ENCODE data around the gene GPR161.

The GPR161 gene

DNA sequence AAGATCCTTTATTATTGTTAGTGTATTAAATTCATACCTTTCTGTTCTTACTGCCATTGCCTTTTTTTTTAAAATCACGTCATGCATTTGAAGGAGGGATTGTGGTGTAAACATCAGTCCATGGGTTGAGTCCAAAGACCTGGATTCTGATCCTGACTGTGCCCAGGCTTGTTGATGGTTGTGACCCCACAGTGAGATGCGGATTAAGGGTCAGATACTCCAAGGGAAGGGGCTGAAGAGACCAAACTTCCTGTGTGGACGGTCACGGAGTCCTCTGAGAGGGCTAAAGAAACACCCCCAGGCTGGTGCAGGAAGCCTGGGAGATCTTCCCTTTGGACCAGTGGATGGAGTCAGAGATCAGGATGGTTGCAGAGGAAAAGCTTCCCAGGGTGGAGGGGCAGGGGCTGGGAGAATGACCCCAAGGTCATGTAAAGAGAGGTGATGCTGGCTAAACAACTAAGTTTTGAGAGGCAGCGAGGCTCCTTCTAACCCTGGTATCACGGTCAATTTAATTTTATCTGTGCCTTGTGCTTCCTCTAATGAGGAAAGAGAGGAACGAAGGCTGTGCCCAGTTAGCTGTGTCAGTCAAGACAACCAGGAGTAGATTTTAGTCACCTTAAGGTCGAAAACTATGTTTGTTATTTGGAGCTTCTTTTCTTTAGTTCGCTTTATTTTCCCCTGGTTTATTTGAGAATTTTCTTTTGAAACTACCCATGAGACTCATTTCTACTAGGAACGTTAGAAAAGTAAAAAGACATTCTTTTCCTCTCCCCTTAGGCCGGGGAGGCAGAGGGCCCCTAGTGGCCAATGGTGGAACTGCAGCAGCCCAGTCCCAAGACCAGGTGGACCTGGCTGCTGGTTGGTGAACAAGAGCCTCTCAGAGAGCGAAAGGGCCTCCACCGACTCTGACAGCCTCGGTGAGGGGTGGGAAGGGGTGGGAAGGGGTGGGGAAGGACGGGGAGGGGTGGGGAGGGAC, 8.7 kb upstream of the GPR161 start:
- Histone ChIP-seq H3K36me3 (ENCODE audit: insufficient read depth, low read depth, low read length) (no peaks in the 10 kb centered on the region), H3K27me3 (ENCODE audit: insufficient read depth, low read length) (no peaks in the 10 kb centered on the region), H3K27ac (ENCODE audit: low read length) (no peak overlapping the region), H3K4me3 (ENCODE audit: low read length) (no peak overlapping the region), H3K9me3 (ENCODE audit: insufficient read depth, low read depth, low read length) (no peaks in the 10 kb centered on the region), H3K9ac (ENCODE audit: low read depth, low read length) (no peak overlapping the region), H3K4me1 (ENCODE audit: insufficient read depth, low read length) (no peaks in the 10 kb centered on the region; the same call in 1 of the 2 replicates)

- H3K4me3 ChIP-seq (ENCODE audit: low read length) = no peak overlapping the region
- no peak overlapping the region for H3K27ac ChIP-seq (ENCODE audit: low read length)
- H3K27me3 ChIP-seq (ENCODE audit: insufficient read depth, low read length) = peaks cover 29% of the 10 kb centered on the region
- H3K4me1 ChIP-seq (ENCODE audit: insufficient read depth, low read length) = no peaks in the 10 kb centered on the region; the same call in 1 of the 2 replicates
- no peaks in the 10 kb centered on the region for H3K36me3 ChIP-seq (ENCODE audit: insufficient read depth, low read depth, low read length)
- H3K9me3 ChIP-seq (ENCODE audit: insufficient read depth, low read depth, low read length) = no peaks in the 10 kb centered on the region
- no peak overlapping the region for H3K9ac ChIP-seq (ENCODE audit: low read depth, low read length)
Observed at GRCh38 chr1:168141871-168142385, 5.2 kb upstream of the GPR161 start.

GRCh38 chr1:168139070-168139469, 2.3 kb upstream of the GPR161 start:
- no peak overlapping the region for H3K4me3 ChIP-seq (ENCODE audit: low read length)
- no peak overlapping the region for H3K9ac ChIP-seq (ENCODE audit: low read depth, low read length)
- no peak overlapping the region for H3K27ac ChIP-seq (ENCODE audit: low read length)
- H3K4me1 ChIP-seq (ENCODE audit: insufficient read depth, low read length) = peaks cover 7% of the 10 kb centered on the region
- peaks cover 46% of the 10 kb centered on the region for H3K27me3 ChIP-seq (ENCODE audit: insufficient read depth, low read length)
- H3K9me3 ChIP-seq (ENCODE audit: insufficient read depth, low read depth, low read length) = no peaks in the 10 kb centered on the region
- no peaks in the 10 kb centered on the region for H3K36me3 ChIP-seq (ENCODE audit: insufficient read depth, low read depth, low read length)

- no peaks in the 10 kb centered on the region for H3K9me3 ChIP-seq (ENCODE audit: insufficient read depth, low read depth, low read length)
- no peak overlapping the region for H3K9ac ChIP-seq (ENCODE audit: low read depth, low read length)
- H3K27me3 ChIP-seq (ENCODE audit: insufficient read depth, low read length) = peaks cover 46% of the 10 kb centered on the region
- no peaks in the 10 kb centered on the region for H3K36me3 ChIP-seq (ENCODE audit: insufficient read depth, low read depth, low read length)
- peaks cover 7% of the 10 kb centered on the region for H3K4me1 ChIP-seq (ENCODE audit: insufficient read depth, low read length)
- H3K27ac ChIP-seq (ENCODE audit: low read length) = no peak overlapping the region
- H3K4me3 ChIP-seq (ENCODE audit: low read length) = no peak overlapping the region; the same call in 1 of the 2 replicates
Observed at GRCh38 chr1:168138134-168138533, 1.4 kb upstream of the GPR161 start.

- Histone ChIP-seq H3K9me3 (ENCODE audit: insufficient read depth, low read depth, low read length) (no peaks in the 10 kb centered on the region), H3K27me3 (ENCODE audit: insufficient read depth, low read length) (peaks cover 46% of the 10 kb centered on the region), H3K36me3 (ENCODE audit: insufficient read depth, low read depth, low read length) (no peaks in the 10 kb centered on the region), H3K4me1 (ENCODE audit: insufficient read depth, low read length) (peaks cover 7% of the 10 kb centered on the region), H3K27ac (ENCODE audit: low read length) (no peak overlapping the region), H3K9ac (ENCODE audit: low read depth, low read length) (peak overlapping the region; percentile 87; the same call in 1 of the 2 replicates), H3K4me3 (ENCODE audit: low read length) (peak overlapping the region; percentile 93)
Observed at GRCh38 chr1:168137515-168137821, 738 bp upstream of the GPR161 start.

GRCh38 chr1:168135921-168136708, 615 bp downstream of the GPR161 start:
- Histone ChIP-seq H3K27ac (ENCODE audit: low read length) (no peak overlapping the region), H3K36me3 (ENCODE audit: insufficient read depth, low read depth, low read length) (no peaks in the 10 kb centered on the region), H3K9ac (ENCODE audit: low read depth, low read length) (peak overlapping the region; percentile 76; the same call in 1 of the 2 replicates), H3K4me1 (ENCODE audit: insufficient read depth, low read length) (peaks cover 7% of the 10 kb centered on the region), H3K27me3 (ENCODE audit: insufficient read depth, low read length) (peaks cover 46% of the 10 kb centered on the region), H3K4me3 (ENCODE audit: low read length) (peak overlapping the region; percentile 94), H3K9me3 (ENCODE audit: insufficient read depth, low read depth, low read length) (no peaks in the 10 kb centered on the region)

GRCh38 chr1:168135116-168135920, 1.4 kb downstream of the GPR161 start:
- Histone ChIP-seq H3K4me1 (ENCODE audit: insufficient read depth, low read length) (peaks cover 7% of the 10 kb centered on the region), H3K27me3 (ENCODE audit: insufficient read depth, low read length) (peaks cover 46% of the 10 kb centered on the region), H3K9ac (ENCODE audit: low read depth, low read length) (peak overlapping the region; percentile 76; the same call in 1 of the 2 replicates), H3K36me3 (ENCODE audit: insufficient read depth, low read depth, low read length) (no peaks in the 10 kb centered on the region), H3K9me3 (ENCODE audit: insufficient read depth, low read depth, low read length) (no peaks in the 10 kb centered on the region), H3K27ac (ENCODE audit: low read length) (no peak overlapping the region), H3K4me3 (ENCODE audit: low read length) (peak overlapping the region; percentile 94)

GRCh38 chr1:168134642-168135041, 2.1 kb downstream of the GPR161 start:
- Histone ChIP-seq H3K4me3 (ENCODE audit: low read length) (peak overlapping the region; percentile 94; the same call in 1 of the 2 replicates), H3K27me3 (ENCODE audit: insufficient read depth, low read length) (peaks cover 44% of the 10 kb centered on the region), H3K9ac (ENCODE audit: low read depth, low read length) (no peak overlapping the region), H3K4me1 (ENCODE audit: insufficient read depth, low read length) (peaks cover 7% of the 10 kb centered on the region), H3K9me3 (ENCODE audit: insufficient read depth, low read depth, low read length) (no peaks in the 10 kb centered on the region), H3K27ac (ENCODE audit: low read length) (no peak overlapping the region), H3K36me3 (ENCODE audit: insufficient read depth, low read depth, low read length) (no peaks in the 10 kb centered on the region)

DNA sequence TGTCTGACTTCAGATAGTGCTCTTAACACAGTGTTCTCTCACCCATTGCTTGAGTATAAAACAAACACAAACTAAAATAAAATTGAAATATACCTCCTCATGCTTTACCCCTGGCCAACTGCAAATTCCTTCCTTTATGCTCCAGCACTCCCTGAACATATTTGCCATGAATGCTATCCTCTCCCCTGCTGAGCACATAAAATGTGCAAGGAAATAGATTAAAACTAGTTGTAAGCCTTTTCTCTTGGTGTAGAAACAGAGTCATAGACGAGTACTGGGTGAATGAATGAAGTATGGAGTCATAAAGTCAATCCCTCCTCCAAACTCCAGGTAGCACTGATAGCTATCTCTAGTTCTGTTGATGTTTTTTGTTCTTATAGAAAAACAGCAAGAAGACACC, 2.6 kb downstream of the GPR161 start:
- Histone ChIP-seq H3K4me3 (ENCODE audit: low read length) (no peak overlapping the region), H3K36me3 (ENCODE audit: insufficient read depth, low read depth, low read length) (no peaks in the 10 kb centered on the region), H3K27ac (ENCODE audit: low read length) (no peak overlapping the region), H3K4me1 (ENCODE audit: insufficient read depth, low read length) (peaks cover 7% of the 10 kb centered on the region), H3K27me3 (ENCODE audit: insufficient read depth, low read length) (peaks cover 39% of the 10 kb centered on the region), H3K9ac (ENCODE audit: low read depth, low read length) (no peak overlapping the region), H3K9me3 (ENCODE audit: insufficient read depth, low read depth, low read length) (no peaks in the 10 kb centered on the region)

DNA sequence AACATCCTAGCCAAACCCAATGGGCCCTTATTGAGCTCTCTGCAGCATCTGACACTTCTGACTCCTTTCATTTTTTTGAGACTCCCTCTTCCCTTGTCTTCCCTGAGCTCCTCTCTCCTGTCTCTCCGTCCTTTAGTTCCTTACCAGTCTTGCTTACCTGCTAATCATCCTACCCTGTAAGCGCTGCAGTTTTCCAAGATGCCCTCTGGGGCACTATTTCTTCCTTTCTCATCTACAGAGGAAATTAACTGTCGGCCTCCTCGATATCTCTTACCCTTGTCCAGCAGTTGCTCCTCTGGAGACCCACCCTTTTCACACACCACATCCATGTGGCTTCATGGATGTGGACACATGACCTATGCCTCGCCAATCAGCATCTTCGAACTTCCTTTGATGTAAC, 6.8 kb downstream of the GPR161 start:
- H3K4me3 ChIP-seq (ENCODE audit: low read length) = no peak overlapping the region
- no peaks in the 10 kb centered on the region for H3K9me3 ChIP-seq (ENCODE audit: insufficient read depth, low read depth, low read length)
- H3K27me3 ChIP-seq (ENCODE audit: insufficient read depth, low read length) = peaks cover 5% of the 10 kb centered on the region
- H3K36me3 ChIP-seq (ENCODE audit: insufficient read depth, low read depth, low read length) = peaks cover 6% of the 10 kb centered on the region; the same call in 1 of the 2 replicates
- H3K27ac ChIP-seq (ENCODE audit: low read length) = no peak overlapping the region
- H3K4me1 ChIP-seq (ENCODE audit: insufficient read depth, low read length) = no peaks in the 10 kb centered on the region; the same call in 1 of the 2 replicates
- H3K9ac ChIP-seq (ENCODE audit: low read depth, low read length) = no peak overlapping the region

DNA sequence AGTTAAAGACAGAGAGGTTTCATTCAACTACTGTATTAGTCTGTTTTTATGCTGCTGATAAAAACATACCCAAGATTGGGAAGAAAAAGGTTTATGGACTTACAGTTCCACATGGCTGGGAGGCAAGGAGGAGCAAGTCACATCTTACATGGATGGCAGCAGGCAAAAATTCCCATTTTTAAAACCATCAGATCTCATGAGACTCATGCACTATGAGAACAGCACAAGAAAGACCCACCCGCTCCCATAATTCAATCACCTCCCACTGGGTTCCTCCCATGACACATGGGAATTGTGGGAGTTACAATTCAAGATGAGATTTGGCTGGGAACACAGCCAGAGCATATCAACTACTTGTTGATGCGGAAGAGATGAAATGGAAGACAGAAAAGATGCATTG, 9.2 kb downstream of the GPR161 start:
- Histone ChIP-seq H3K36me3 (ENCODE audit: insufficient read depth, low read depth, low read length) (peaks cover 6% of the 10 kb centered on the region; the same call in 1 of the 2 replicates), H3K4me1 (ENCODE audit: insufficient read depth, low read length) (no peaks in the 10 kb centered on the region; the same call in 1 of the 2 replicates), H3K9ac (ENCODE audit: low read depth, low read length) (no peak overlapping the region), H3K9me3 (ENCODE audit: insufficient read depth, low read depth, low read length) (no peaks in the 10 kb centered on the region), H3K4me3 (ENCODE audit: low read length) (no peak overlapping the region), H3K27ac (ENCODE audit: low read length) (no peak overlapping the region), H3K27me3 (ENCODE audit: insufficient read depth, low read length) (no peaks in the 10 kb centered on the region)

Data from iPS-20b (cell line).